Astrocyte (in vitro differentiated cells and primary cell): ENCODE results near the gene MRPL36. TPM values are rescaled to one million over a fixed set of nuclear protein-coding genes. Genes with fewer than 3 reads are reported as not detected.

ENCODE experiments used
- DNase-seq: peaks from one replicate; pipeline ENCODE4 v3.0.0-alpha.2; 2010; ENCODE audit warnings: low read depth
- FAIRE-seq: peaks from 2 replicates; lab custom pipeline; 2011; peaks lifted over from hg19 to GRCh38; lab: Jason Lieb, UNC
- H2AFZ ChIP-seq: 2 replicates; pipeline ENCODE4 v1.6.0; 2012; ENCODE audit warnings: low read depth, low read length, inconsistent platforms
- H3K27ac ChIP-seq: 2 replicates; pipeline ENCODE4 v1.5.1; 2011; ENCODE audit warnings: low read depth, low read length, inconsistent platforms
- H3K27me3 ChIP-seq: 2 replicates; pipeline ENCODE4 v1.6.0; 2011; ENCODE audit warnings: low read length, inconsistent platforms; ENCODE audit not compliant: insufficient read depth
- H3K36me3 ChIP-seq: 2 replicates; pipeline ENCODE4 v1.5.1; 2011; ENCODE audit warnings: low read length, inconsistent platforms; ENCODE audit not compliant: insufficient read depth
- H3K4me1 ChIP-seq: 2 replicates; pipeline ENCODE4 v1.5.1; 2011; ENCODE audit warnings: low read length, inconsistent platforms; ENCODE audit not compliant: insufficient read depth
- H3K4me2 ChIP-seq: 2 replicates; pipeline ENCODE4 v1.6.0; 2012; ENCODE audit warnings: low read length, inconsistent platforms
- H3K4me3 ChIP-seq: 2 replicates; pipeline ENCODE4 v1.5.1; 2011; ENCODE audit warnings: low read depth, mild to moderate bottlenecking, low read length, inconsistent platforms; ENCODE audit not compliant: insufficient read depth
- H3K79me2 ChIP-seq: 2 replicates; pipeline ENCODE4 v1.6.0; 2012; ENCODE audit warnings: mild to moderate bottlenecking, low read length, inconsistent platforms; ENCODE audit not compliant: insufficient read depth
- H3K9ac ChIP-seq: 2 replicates; pipeline ENCODE4 v1.6.0; 2012; ENCODE audit warnings: mild to moderate bottlenecking, low read length, inconsistent platforms
- H3K9me3 ChIP-seq: 2 replicates; pipeline ENCODE4 v1.5.1; 2012; ENCODE audit warnings: low read depth, mild to moderate bottlenecking, low read length, inconsistent platforms; ENCODE audit not compliant: insufficient read depth
- H4K20me1 ChIP-seq: 2 replicates; pipeline ENCODE4 v1.6.0; 2012; ENCODE audit warnings: low read length, inconsistent platforms; ENCODE audit not compliant: insufficient read depth
- H3K27ac Mint-ChIP-seq: one replicate; pipeline ENCODE4 v1.8.0; 2021; ENCODE audit warnings: mild to moderate bottlenecking, mixed read lengths; ENCODE audit not compliant: unreplicated experiment
- H3K27me3 Mint-ChIP-seq: one replicate; pipeline ENCODE4 v1.8.0; 2021; ENCODE audit warnings: low read depth, mixed read lengths; ENCODE audit not compliant: unreplicated experiment
- H3K36me3 Mint-ChIP-seq: one replicate; pipeline ENCODE4 v1.8.0; 2021; ENCODE audit warnings: low read depth, mixed read lengths; ENCODE audit not compliant: unreplicated experiment
- H3K4me1 Mint-ChIP-seq: one replicate; pipeline ENCODE4 v1.8.0; 2021; ENCODE audit warnings: low read depth, mixed read lengths; ENCODE audit not compliant: unreplicated experiment
- H3K4me3 Mint-ChIP-seq: one replicate; pipeline ENCODE4 v1.8.0; 2021; ENCODE audit warnings: mild to moderate bottlenecking, moderate library complexity, mixed read lengths; ENCODE audit not compliant: unreplicated experiment
- H3K9me3 Mint-ChIP-seq: one replicate; pipeline ENCODE4 v1.8.0; 2021; ENCODE audit warnings: mild to moderate bottlenecking, mixed read lengths; ENCODE audit not compliant: unreplicated experiment
- EZH2 ChIP-seq: IDR thresholded peaks from 2 replicates; pipeline ENCODE4 v1.6.1; 2012; ENCODE audit warnings: mild to moderate bottlenecking, low read length, inconsistent platforms; ENCODE audit not compliant: insufficient read depth
- total RNA-seq: library from RNA; stranded (reverse); gene quantifications from 2 replicates; pipeline ENCODE4 v1.2.1, GENCODE V29; 2021
- TF ChIP-seq, protein P1 (sequence below): IDR thresholded peaks from 2 replicates; pipeline ENCODE4 v1.5.1; 2011; ENCODE audit warnings: low read depth, mild to moderate bottlenecking, inconsistent platforms, low read length, moderate library complexity; ENCODE audit not compliant: insufficient read depth

The MRPL36 gene
- total RNA-seq, 1 donor from 2014 or later, result 72.2 TPM

DNA sequence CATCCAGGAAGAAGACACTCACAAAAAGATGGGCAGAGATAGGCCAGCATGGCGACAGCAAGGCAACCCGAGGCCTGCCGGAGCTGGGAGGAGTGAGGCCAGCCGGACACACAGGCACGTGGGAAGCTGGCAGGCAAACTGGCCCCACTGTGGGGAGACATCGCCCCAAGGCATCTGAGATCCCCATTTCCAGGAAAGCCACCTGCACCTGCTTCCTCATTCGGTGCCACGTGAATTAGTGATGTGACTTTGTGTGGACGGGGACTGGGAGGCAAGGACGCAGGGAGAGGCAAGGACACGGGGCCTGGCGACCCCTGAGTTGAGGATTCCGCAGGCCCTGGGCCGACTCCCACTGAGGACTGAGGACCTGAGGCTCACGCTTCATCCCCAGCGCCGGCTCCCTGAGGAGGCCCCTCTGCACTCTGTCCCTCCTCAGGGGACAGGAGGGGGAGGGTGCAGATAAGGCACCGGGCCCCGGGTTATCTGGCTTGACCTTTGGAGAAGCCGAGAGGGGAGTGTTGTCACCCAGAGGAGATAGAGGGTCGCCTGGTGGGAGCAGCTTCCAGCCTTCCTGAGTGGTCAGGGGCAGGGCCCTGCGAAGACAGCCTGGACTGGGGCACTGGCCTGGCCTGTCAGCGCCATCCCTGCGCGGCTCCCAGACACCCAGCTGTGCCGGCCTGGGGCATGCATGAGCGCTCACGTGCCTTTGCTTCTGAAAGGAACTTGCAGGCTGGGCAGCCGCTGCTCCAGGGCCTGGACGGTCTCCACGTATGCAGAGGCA is 41.3 kb upstream of the MRPL36 start:
- FAIRE-seq (no peak), DNase-seq (no peak)
- Mint-ChIP-seq H3K4me3 (no peak overlapping the region), H3K27ac (no peak overlapping the region), H3K27me3 (peaks cover 34% of the 10 kb centered on the region), H3K9me3 (no peaks in the 10 kb centered on the region), H3K36me3 (no peaks in the 10 kb centered on the region), H3K4me1 (no peaks in the 10 kb centered on the region)
- Histone ChIP-seq H2AFZ (no peak overlapping the region), H3K4me2 (no peak overlapping the region), H3K9me3 (no peaks in the 10 kb centered on the region), H3K79me2 (no peaks in the 10 kb centered on the region), H3K27me3 (peaks cover 2% of the 10 kb centered on the region), H3K4me3 (no peak overlapping the region), H3K27ac (no peak overlapping the region), H3K36me3 (no peaks in the 10 kb centered on the region), H3K9ac (no peak overlapping the region), H3K4me1 (no peaks in the 10 kb centered on the region), H4K20me1 (no peaks in the 10 kb centered on the region)
- TF ChIP-seq, protein P1, sequence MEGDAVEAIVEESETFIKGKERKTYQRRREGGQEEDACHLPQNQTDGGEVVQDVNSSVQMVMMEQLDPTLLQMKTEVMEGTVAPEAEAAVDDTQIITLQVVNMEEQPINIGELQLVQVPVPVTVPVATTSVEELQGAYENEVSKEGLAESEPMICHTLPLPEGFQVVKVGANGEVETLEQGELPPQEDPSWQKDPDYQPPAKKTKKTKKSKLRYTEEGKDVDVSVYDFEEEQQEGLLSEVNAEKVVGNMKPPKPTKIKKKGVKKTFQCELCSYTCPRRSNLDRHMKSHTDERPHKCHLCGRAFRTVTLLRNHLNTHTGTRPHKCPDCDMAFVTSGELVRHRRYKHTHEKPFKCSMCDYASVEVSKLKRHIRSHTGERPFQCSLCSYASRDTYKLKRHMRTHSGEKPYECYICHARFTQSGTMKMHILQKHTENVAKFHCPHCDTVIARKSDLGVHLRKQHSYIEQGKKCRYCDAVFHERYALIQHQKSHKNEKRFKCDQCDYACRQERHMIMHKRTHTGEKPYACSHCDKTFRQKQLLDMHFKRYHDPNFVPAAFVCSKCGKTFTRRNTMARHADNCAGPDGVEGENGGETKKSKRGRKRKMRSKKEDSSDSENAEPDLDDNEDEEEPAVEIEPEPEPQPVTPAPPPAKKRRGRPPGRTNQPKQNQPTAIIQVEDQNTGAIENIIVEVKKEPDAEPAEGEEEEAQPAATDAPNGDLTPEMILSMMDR, result no peak
- no peak for TF ChIP-seq EZH2

DNA sequence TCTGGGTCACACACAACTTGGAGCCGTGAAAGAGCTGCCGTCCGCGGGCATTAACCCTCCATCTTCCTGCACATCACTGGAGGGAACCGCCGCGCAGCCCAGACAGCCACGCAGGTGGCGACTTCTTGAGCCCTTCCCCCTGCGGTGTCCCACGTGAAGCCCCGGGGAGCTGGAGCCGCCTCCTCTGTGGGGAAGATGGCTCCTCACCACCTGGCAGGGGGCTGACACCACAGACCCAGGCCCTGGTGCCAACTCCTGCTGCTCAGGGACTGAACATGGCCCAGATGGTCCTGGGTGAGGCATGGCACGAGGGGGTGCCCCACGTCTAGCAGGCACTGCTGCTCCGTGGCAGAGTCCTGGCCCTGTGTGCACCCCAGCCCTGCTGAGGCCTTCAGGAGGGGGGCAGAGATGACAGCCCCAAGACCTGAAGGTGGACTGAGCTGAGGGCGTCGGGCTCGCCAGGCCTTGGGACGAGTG is 40.5 kb upstream of the MRPL36 start:
- Histone ChIP-seq H3K4me1 (no peaks in the 10 kb centered on the region), H2AFZ (no peak overlapping the region), H3K36me3 (no peaks in the 10 kb centered on the region), H3K27me3 (peaks cover 2% of the 10 kb centered on the region), H3K9me3 (no peaks in the 10 kb centered on the region), H3K79me2 (no peaks in the 10 kb centered on the region), H3K4me3 (no peak overlapping the region), H3K4me2 (no peak overlapping the region), H3K9ac (no peak overlapping the region), H4K20me1 (no peaks in the 10 kb centered on the region), H3K27ac (no peak overlapping the region)
- H3K27me3 Mint-ChIP-seq, result peaks cover 38% of the 10 kb centered on the region
- FAIRE-seq (no peak), DNase-seq (no peak)
- H3K9me3 Mint-ChIP-seq, result no peaks in the 10 kb centered on the region
- H3K27ac Mint-ChIP-seq, result no peak overlapping the region
- H3K4me3 Mint-ChIP-seq, result no peak overlapping the region
- H3K36me3 Mint-ChIP-seq, result no peaks in the 10 kb centered on the region
- no peak for TF ChIP-seq EZH2
- TF ChIP-seq, protein P1, result no peak
- no peaks in the 10 kb centered on the region for H3K4me1 Mint-ChIP-seq

DNA sequence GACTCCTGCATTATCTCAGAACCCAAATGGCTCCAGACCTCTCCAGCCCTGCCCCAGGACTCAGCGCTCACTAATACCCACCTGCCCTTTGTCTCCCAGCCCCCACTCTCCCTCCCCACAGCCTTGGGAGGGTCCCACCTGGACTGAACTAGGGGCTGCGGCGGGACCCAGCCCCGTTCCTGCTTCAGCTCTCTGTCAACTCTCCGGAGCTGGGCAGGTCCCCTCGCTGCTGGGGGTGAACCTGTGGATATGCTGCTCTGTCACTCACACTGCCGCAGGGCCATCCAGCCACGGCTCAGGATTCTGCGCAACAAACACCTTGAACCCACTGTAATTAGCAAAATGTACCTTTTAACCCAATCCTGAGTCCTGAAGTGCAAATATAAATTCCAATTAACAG is 38.4 kb upstream of the MRPL36 start:
- H3K4me1 Mint-ChIP-seq, result no peaks in the 10 kb centered on the region
- peaks cover 49% of the 10 kb centered on the region for H3K27me3 Mint-ChIP-seq
- Histone ChIP-seq H3K79me2 (no peaks in the 10 kb centered on the region), H3K9ac (no peak overlapping the region), H2AFZ (no peak overlapping the region), H3K4me2 (no peak overlapping the region), H3K9me3 (no peaks in the 10 kb centered on the region), H3K4me3 (no peak overlapping the region), H3K4me1 (no peaks in the 10 kb centered on the region), H3K36me3 (no peaks in the 10 kb centered on the region), H4K20me1 (no peaks in the 10 kb centered on the region), H3K27ac (no peak overlapping the region), H3K27me3 (peaks cover 5% of the 10 kb centered on the region)
- TF ChIP-seq, protein P1, result no peak
- TF ChIP-seq EZH2, result no peak
- no peaks in the 10 kb centered on the region for H3K9me3 Mint-ChIP-seq
- FAIRE-seq (no peak), DNase-seq (no peak)
- H3K36me3 Mint-ChIP-seq, result peaks cover 3% of the 10 kb centered on the region
- no peak overlapping the region for H3K4me3 Mint-ChIP-seq
- H3K27ac Mint-ChIP-seq, result no peak overlapping the region
